Omental fat pad (tissue), 4 donors: ENCODE data around the gene EFNA4. TPM values are rescaled to one million over a fixed set of nuclear protein-coding genes. Genes with fewer than 3 reads are reported as not detected.

ENCODE experiments used
- ATAC-seq: fragments of 150-250 bp; one replicate; pipeline ENCODE4 v1.9.1; 2016; ENCODE audit warnings: mild to moderate bottlenecking, moderate library complexity; ENCODE audit not compliant: low FRiP score
- DNase-seq: peaks from one replicate; pipeline ENCODE4 v3.0.0-alpha.2; 2019; ENCODE audit warnings: low spot score
- CTCF ChIP-seq, 3 donors: fragments of 450-650 bp; IDR thresholded peaks; one replicate each; pipeline ENCODE4 v1.5.1; 2016 to 2017; ENCODE audit warnings: antibody characterized with exemption in 3 of 3, mild to moderate bottlenecking in 3 of 3, moderate library complexity in 2 of 3
- total RNA-seq, 4 donors: library from RNA; depleted of rRNA; stranded (reverse); fragments of >200 nt; gene quantifications; one replicate each; pipeline ENCODE4 v1.1.0, GENCODE V29; 2016

The EFNA4 gene
- total RNA-seq, 4 donors from 2014 or later: 1.7 to 5.0 (median 4.4) TPM

DNA sequence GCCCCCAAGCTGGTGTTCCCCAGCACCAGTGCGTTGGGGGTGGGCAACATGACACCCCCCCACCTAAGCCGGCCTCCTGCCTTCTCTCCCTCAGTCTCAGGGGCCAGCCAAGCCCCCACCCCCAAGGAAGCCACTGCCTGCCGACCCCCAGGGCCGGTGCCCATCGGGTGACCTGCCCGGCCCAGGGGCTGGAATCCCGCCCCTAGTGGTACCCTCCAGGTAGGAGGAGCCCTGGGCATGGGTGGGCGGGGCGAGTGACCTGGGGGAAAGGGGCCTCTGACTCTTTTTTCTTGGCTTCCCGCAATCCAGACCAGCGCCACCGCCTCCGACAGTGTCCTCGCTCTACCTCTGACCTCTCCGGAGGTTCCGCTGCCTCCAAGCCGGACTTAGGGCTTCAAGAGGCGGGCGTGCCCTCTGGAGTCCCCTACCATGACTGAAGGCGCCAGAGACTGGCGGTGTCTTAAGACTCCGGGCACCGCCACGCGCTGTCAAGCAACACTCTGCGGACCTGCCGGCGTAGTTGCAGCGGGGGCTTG is 1.3 kb upstream of the EFNA4 start:
- no peak for TF ChIP-seq CTCF (IDR thresholded peaks at IDR 0.05)
- DNase-seq (no peak), ATAC-seq (no peak)

- DNase-seq (no peak), ATAC-seq (no peak)
- TF ChIP-seq CTCF (IDR thresholded peaks at IDR 0.05): no peak
Observed at GRCh38 chr1:155062702-155063411, 683 bp upstream of the EFNA4 start.

GRCh38 chr1:155064111-155064831 is 731 bp downstream of the EFNA4 start:
- no peak for TF ChIP-seq CTCF (IDR thresholded peaks at IDR 0.05)
- ATAC-seq (peak; percentile 22), DNase-seq (no peak)

- TF ChIP-seq CTCF (IDR thresholded peaks at IDR 0.05): no peak
- no peak for ATAC-seq
- no peak for DNase-seq
Observed at GRCh38 chr1:155064832-155065429, 1.4 kb downstream of the EFNA4 start.

DNA sequence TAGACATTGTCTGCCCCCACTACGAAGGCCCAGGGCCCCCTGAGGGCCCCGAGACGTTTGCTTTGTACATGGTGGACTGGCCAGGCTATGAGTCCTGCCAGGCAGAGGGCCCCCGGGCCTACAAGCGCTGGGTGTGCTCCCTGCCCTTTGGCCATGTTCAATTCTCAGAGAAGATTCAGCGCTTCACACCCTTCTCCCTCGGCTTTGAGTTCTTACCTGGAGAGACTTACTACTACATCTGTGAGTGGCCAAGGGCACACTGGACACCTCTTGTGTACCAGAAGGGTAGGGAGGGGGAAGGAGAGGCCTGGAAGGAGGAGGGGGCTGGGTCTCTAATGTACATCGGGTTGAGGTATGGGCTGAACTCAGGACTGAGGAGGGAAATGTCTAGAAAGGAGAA is 3.2 kb downstream of the EFNA4 start:
- DNase-seq (no peak), ATAC-seq (no peak)
- TF ChIP-seq CTCF (IDR thresholded peaks at IDR 0.05): no peak

GRCh38 chr1:155068599-155068998 is 5.1 kb downstream of the EFNA4 start:
- TF ChIP-seq CTCF (IDR thresholded peaks at IDR 0.05): no peak
- ATAC-seq: no peak

More at GRCh38 chr1:155068599-155068998, 5.1 kb downstream of the EFNA4 start:
- DNase-seq: no peak
